A549 treated with DMSO at 1 μM for 4 hours (cell line): ENCODE data around the gene WSCD1. TPM values are rescaled to one million over a fixed set of nuclear protein-coding genes. Genes with fewer than 3 reads are reported as not detected.

ENCODE experiments used
- total RNA-seq: library from RNA; stranded (reverse); fragments of 200-300 nt; extraction: Qiagen RNA extraction; gene quantifications from 5 replicates; pipeline ENCODE4 v1.2.3, GENCODE V29; 2022; ENCODE audit warnings: low read depth

The WSCD1 gene
- total RNA-seq, result 2.1 to 3.9 TPM (median 3.7 TPM) in 5 replicates

DNA sequence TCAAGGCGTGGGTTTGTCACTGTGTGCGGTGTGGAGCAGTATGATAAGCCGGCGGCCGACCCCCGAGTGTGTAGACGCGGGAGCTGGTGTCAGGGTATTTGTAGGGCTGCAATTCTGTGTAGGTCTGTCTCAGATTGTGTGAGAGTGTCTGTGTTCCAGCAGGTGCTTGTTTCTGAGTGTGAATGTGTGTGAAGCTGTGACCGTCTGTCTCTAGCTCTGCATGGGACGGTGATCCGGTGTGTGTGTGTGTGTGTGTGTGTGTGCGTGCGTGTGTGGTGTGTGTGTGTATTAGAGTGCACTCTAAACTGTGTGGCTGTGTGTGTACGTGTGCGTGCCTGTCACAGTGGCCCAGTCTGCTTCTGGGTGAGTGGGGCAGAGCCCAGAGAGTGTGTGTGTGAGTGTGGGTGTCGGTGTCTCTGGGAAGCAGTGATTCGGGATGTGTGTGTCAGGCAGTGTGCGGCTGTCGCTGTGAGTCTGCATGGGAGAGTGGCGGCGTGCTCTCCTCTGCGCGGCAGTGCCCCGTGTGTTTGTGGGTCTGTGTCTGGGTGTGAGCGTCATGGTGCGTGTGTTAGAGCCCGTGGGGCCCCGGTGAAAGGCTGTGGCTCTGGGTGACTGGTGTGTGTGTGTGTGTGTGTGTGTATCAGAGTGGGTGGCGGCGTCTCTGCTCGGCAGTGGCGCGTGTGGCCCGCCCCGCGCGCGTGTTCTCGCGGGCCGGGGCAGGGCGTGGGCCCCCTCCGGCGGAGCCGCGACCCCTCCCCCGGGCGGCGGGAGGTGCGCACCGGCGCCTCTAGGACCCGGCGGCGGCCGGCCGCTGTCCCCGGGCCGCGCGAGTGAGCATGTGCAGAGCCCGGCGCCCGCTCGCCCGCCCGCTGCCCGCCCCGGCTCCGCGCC lies at the start of gene WSCD1:
Gene WSCD1, plus strand, starts transcription at position 841 of the 891 bp plus-strand sequence. CDS start 10,280 bp downstream, outside the sequence.

